Activated T-cell treated with anti-CD3 and anti-CD28 coated beads, Interleukin-2, amount 50 U/mL, for 4 hours (primary cell): ENCODE measurements around the gene PAEP. TPM values are rescaled to one million over a fixed set of nuclear protein-coding genes. Genes with fewer than 3 reads are reported as not detected.
A peak's percentile ranks its signal among the peaks of the same experiment; 100 is the strongest.

Experiments used
- ATAC-seq, 2 donors: fragments of 200-7000 bp; cut with Tn5 transposase; one replicate each; pipeline ENCODE4 v1.10.0; 2021
- DNase-seq: peaks from one replicate; pipeline ENCODE4 v3.0.0-alpha.2; 2020
- H3K27me3 Mint-ChIP-seq: one replicate; pipeline ENCODE4 v1.8.0; 2021; ENCODE audit warnings: low read depth, mixed read lengths
- H3K36me3 Mint-ChIP-seq: one replicate; pipeline ENCODE4 v1.8.0; 2022; ENCODE audit warnings: mixed read lengths; ENCODE audit not compliant: insufficient read depth
- H3K4me1 Mint-ChIP-seq: one replicate; pipeline ENCODE4 v1.8.0; 2021; ENCODE audit warnings: low read depth, mixed read lengths
- H3K4me3 Mint-ChIP-seq: one replicate; pipeline ENCODE4 v1.8.0; 2021; ENCODE audit warnings: mild to moderate bottlenecking, moderate library complexity, mixed read lengths
- H3K9me3 Mint-ChIP-seq: one replicate; pipeline ENCODE4 v1.8.0; 2021; ENCODE audit warnings: mixed read lengths
- total RNA-seq, 3 donors: library from RNA; stranded (reverse); gene quantifications; one replicate each; pipeline ENCODE4 v1.2.1, GENCODE V29; 2021

The PAEP gene
- total RNA-seq, 3 donors from 2014 or later, result not detected

DNA sequence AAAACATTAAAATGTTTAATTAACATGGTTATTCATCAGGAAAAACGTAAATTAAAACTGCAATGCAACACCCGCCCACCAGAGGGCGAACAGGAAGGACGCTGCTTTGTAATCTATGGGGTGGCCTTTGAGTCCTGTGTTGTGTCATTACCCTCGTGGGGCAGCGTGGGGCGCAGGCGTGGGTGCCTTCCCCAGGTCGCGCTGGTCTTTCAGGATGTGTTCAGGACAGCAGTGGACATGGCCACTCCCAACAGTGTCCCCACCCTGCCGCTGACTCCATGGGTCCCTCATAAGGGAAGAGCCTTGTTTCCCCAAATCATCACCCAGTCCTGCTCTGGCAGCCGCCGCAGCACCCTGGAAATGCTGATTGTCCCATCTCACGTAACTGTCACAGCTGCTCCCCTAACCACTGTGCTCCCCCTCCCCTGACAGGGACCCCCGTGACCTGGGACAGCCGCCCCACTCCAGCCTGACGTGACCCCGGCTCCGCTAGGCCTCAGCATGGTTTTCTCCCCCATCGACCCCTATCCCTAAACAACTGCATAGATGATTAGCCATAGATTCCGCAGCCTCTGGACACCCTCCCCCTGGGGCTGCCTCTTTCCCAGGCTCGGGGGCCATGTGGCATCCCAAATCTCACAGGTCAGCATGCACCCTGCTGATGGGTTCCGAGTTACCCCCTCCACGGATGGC, 41.4 kb downstream of the PAEP start:
- H3K4me3 Mint-ChIP-seq, result no peak overlapping the region
- H3K4me1 Mint-ChIP-seq, result no peaks in the 10 kb centered on the region
- ATAC-seq (no peak), DNase-seq (peak; percentile 49)
- no peaks in the 10 kb centered on the region for H3K9me3 Mint-ChIP-seq
- H3K36me3 Mint-ChIP-seq, result no peaks in the 10 kb centered on the region
- H3K27me3 Mint-ChIP-seq, result peaks cover 11% of the 10 kb centered on the region

GRCh38 chr9:135604437-135605237, 43.1 kb downstream of the PAEP start:
- DNase-seq, result no peak
- no peak for ATAC-seq
- H3K9me3 Mint-ChIP-seq, result no peaks in the 10 kb centered on the region
- no peaks in the 10 kb centered on the region for H3K36me3 Mint-ChIP-seq
- peaks cover 8% of the 10 kb centered on the region for H3K27me3 Mint-ChIP-seq
- H3K4me3 Mint-ChIP-seq, result no peak overlapping the region
- no peaks in the 10 kb centered on the region for H3K4me1 Mint-ChIP-seq

DNA sequence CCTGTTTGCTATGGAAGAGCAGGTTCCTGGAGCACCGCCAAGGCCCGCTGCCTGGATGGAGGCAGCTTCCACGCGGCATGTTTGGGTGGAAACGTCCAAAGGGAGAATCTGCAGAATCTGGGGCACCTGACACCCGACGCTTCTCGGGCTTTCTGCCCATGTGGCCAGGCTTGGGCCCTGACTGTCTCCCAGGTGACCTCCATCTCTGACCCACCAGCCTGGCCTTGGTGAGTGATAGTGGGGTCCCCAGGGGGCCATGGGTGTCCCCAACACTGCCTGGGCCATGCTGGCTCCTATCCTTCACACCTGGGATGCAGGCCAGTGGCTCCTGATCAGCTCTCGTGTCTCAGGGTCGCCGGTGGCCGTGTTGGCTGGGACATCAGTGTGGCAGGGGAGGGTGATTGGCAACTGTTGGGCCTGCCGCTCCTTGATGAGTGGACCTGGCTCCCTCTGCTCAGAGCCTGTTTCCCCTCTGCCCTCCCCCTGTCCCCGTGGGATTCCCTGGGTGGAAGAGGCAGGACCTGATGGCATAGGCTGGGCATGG, 43.8 kb downstream of the PAEP start:
- DNase-seq (no peak), ATAC-seq (no peak)

DNA sequence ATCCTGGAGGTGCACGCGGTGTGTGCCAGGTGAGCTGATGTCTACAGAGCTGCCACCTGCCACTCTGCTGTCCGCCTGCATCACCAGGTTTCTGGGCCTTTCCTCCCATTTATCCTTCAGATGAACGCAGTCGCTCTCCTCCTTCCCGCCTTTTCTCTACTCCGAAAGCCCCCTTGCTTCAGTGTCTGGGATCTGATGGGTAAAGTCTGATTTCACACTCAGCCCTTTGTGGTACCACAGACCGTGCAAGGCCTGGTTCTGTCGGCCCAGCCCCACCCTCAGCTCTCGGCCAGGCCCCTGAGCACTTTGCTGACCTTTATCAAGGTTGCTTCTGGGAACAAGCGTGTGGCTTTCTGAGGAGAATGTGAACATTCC, 45.3 kb downstream of the PAEP start:
- DNase-seq, result no peak
- H3K4me3 Mint-ChIP-seq, result no peak overlapping the region
- no peaks in the 10 kb centered on the region for H3K9me3 Mint-ChIP-seq
- no peaks in the 10 kb centered on the region for H3K4me1 Mint-ChIP-seq
- no peaks in the 10 kb centered on the region for H3K36me3 Mint-ChIP-seq
- ATAC-seq, result no peak
- H3K27me3 Mint-ChIP-seq, result peaks cover 5% of the 10 kb centered on the region

More for the DNA sequence above, 43.8 kb downstream of the PAEP start:
- Mint-ChIP-seq H3K4me1 (no peaks in the 10 kb centered on the region), H3K9me3 (no peaks in the 10 kb centered on the region), H3K36me3 (no peaks in the 10 kb centered on the region), H3K27me3 (peaks cover 7% of the 10 kb centered on the region), H3K4me3 (no peak overlapping the region)

DNA sequence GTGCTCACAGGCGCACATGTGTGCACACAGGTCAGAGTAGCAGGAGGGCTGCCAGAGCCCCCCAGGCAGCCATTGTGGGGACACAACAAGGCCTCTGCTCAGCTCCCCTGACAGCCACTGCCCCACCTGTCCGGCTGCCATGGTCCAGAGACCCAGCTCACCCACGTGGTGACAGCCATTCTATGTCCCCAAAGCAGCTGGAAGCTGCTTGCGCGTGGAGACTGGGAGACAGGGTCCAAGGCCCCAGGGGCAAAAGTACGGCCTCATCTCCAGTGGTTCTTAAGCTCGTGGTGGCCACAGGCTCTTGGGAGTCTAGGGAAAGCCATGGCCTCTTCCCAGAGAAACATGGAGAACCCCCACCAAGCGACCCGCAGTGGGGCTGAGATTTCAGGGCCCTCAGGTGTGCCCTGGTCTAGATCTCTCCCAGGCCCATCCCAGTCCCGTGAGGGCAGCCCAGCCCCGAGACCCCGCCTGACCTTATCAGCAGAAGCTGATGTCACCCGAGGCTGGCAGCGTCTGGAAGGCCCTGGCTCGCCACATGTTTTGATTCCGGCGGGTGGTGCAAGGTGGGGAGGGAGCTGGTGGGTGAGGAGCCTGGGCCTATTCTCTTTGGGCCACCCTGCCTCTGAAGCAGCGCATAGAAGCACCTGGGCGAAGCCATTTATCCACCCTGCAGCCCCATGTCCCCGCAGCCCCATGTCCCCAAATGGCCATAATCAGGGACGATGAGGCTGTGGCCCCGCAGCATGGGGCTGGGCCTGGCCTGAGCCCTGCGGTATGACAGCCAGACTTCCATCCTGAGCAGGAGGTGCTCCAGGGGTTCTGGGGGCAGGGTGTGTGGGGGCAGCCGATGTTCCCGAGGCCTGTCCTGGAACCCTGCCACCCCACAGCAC, 46.1 kb downstream of the PAEP start:
- Mint-ChIP-seq H3K4me1 (no peaks in the 10 kb centered on the region), H3K9me3 (no peaks in the 10 kb centered on the region), H3K36me3 (no peaks in the 10 kb centered on the region), H3K4me3 (no peak overlapping the region), H3K27me3 (peaks cover 5% of the 10 kb centered on the region)
- ATAC-seq (no peak), DNase-seq (no peak)

- H3K36me3 Mint-ChIP-seq, result no peaks in the 10 kb centered on the region
- ATAC-seq (no peak), DNase-seq (no peak)
- H3K9me3 Mint-ChIP-seq, result no peaks in the 10 kb centered on the region
- peaks cover 3% of the 10 kb centered on the region for H3K27me3 Mint-ChIP-seq
- no peaks in the 10 kb centered on the region for H3K4me1 Mint-ChIP-seq
- no peak overlapping the region for H3K4me3 Mint-ChIP-seq
These were observed 46.9 kb downstream of the PAEP start for GRCh38 chr9:135608294-135608998.

DNA sequence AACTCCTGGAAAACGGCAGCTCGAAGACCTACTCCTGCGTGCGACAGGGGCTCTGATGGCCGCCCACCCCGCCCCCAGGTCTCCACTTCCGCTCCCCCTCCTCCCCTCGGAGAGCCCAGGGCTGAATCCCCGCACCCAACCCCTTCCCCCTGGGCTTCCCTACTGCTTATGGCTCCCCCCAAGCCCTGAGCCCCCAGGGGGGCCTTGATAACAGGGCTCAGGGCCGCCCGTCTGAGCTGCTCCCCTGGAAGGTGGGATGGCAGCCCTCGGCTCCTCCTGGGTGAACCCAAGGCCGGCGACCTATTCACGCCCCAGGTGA, 47.4 kb downstream of the PAEP start:
- H3K27me3 Mint-ChIP-seq, result peaks cover 4% of the 10 kb centered on the region
- no peaks in the 10 kb centered on the region for H3K9me3 Mint-ChIP-seq
- ATAC-seq (no peak), DNase-seq (no peak)
- H3K36me3 Mint-ChIP-seq, result no peaks in the 10 kb centered on the region
- H3K4me1 Mint-ChIP-seq, result no peaks in the 10 kb centered on the region
- no peak overlapping the region for H3K4me3 Mint-ChIP-seq

GRCh38 chr9:135609366-135609955, 47.9 kb downstream of the PAEP start:
- no peaks in the 10 kb centered on the region for H3K4me1 Mint-ChIP-seq
- peaks cover 4% of the 10 kb centered on the region for H3K27me3 Mint-ChIP-seq
- DNase-seq (no peak), ATAC-seq (no peak)
- H3K36me3 Mint-ChIP-seq, result no peaks in the 10 kb centered on the region
- no peak overlapping the region for H3K4me3 Mint-ChIP-seq
- no peaks in the 10 kb centered on the region for H3K9me3 Mint-ChIP-seq

GRCh38 chr9:135610290-135611141, 49.0 kb downstream of the PAEP start:
- peaks cover 4% of the 10 kb centered on the region for H3K27me3 Mint-ChIP-seq

GRCh38 chr9:135611142-135611874, 49.8 kb downstream of the PAEP start:
- Mint-ChIP-seq H3K9me3 (no peaks in the 10 kb centered on the region), H3K36me3 (no peaks in the 10 kb centered on the region), H3K27me3 (peaks cover 4% of the 10 kb centered on the region), H3K4me1 (no peaks in the 10 kb centered on the region), H3K4me3 (no peak overlapping the region)
- no peak for ATAC-seq
- DNase-seq, result no peak

More at GRCh38 chr9:135610290-135611141, 49.0 kb downstream of the PAEP start:
- DNase-seq (no peak), ATAC-seq (no peak)
- H3K4me3 Mint-ChIP-seq, result no peak overlapping the region
- H3K9me3 Mint-ChIP-seq, result no peaks in the 10 kb centered on the region
- no peaks in the 10 kb centered on the region for H3K36me3 Mint-ChIP-seq
- H3K4me1 Mint-ChIP-seq, result no peaks in the 10 kb centered on the region

DNA sequence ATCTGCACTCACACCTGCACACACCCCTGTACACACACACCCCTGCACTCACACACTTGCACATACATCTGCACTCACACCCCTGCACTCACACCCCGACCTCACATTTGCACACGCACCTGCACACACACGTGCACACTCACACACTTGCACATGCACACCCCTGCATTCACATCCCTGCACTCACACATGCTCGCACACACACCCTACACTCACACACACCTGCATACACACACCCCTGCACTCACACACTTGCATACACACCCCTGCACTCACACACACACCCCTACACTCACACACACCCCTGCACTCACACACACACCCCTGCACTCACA, 50.3 kb downstream of the PAEP start:
- Mint-ChIP-seq H3K36me3 (no peaks in the 10 kb centered on the region), H3K27me3 (peaks cover 4% of the 10 kb centered on the region), H3K4me1 (no peaks in the 10 kb centered on the region), H3K4me3 (no peak overlapping the region), H3K9me3 (no peaks in the 10 kb centered on the region)
- no peak for DNase-seq
- ATAC-seq, result no peak

DNA sequence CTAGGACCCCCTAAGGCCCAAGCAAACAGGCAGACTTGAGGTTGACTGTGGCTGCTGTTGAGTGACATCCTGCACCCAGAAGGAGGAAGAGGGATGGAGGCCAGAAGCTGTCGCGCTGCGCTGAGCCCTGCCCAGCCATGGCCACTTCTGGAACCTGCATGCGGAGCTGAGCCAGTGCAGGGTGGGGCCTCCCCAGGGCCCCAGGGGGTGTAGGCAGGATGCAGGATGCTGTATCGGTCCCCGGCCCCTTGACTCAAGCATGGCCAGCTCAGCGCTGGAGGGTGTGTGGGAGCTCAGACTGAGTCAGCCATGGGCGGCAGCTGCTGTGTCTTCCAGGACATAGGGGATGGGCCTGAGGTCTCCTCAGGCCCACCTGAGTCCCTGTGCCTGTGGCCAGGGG, 50.9 kb downstream of the PAEP start:
- Mint-ChIP-seq H3K4me1 (no peaks in the 10 kb centered on the region), H3K36me3 (no peaks in the 10 kb centered on the region), H3K9me3 (no peaks in the 10 kb centered on the region), H3K4me3 (no peak overlapping the region), H3K27me3 (peaks cover 4% of the 10 kb centered on the region)
- DNase-seq, result no peak
- ATAC-seq, result no peak
